Inflammatory macrophage treated with lipopolysaccharide for 1 hour (primary cell): Measurements from ENCODE around the gene MCTP2.
A peak's percentile ranks its signal among the peaks of the same experiment; 100 is the strongest.

Source experiments
- DNase-seq, 2 donors: peaks; one replicate each; pipeline ENCODE4 v3.0.0-alpha.2; 2020 to 2022

Gene MCTP2

DNA sequence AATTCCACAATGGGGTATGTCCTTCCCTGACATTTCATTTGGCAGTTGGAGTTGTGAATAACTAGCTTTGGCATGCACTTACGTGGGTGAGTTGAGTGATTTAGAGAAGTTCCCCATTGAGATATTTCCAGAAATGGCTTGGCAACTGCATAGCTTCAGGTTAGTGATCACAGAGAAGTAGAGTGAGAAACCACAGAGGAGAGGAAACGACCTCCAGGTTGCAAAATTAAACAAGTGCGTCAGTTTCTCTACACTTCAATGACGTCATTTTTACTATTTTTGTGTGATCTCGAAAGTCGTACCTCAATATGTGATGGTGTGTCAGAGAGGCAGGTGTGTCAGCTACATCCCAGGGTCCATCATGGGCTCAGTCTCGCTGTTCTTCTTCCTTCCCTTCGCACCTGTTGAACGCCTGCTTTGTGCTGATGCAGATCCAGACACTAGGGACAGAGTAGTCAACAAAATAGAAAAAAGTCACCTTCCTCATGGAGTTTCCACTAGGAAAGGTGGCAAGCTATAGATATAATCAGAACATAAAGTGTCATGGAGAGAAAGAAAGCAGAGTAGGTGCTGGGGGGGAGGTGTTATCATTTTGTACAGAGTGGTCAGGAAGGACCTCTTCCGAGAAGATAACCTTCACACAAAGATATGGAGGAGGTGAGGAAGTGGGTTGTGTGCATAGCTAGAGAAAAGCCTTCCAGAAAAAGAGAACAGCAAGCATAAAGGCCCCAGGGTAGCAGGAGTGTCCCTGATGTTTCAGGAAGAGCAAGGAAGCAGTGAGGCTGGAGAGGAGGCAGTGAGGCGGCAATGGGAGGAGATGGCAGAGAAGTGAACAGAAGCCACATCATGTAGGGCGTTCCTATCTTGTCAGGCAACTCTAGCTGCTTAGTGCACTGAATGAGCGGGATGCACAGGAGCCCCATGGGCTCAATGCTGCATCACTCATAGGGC lies 75.6 kb downstream of the MCTP2 start:
- peak; percentile 31 to 41 for DNase-seq

DNA sequence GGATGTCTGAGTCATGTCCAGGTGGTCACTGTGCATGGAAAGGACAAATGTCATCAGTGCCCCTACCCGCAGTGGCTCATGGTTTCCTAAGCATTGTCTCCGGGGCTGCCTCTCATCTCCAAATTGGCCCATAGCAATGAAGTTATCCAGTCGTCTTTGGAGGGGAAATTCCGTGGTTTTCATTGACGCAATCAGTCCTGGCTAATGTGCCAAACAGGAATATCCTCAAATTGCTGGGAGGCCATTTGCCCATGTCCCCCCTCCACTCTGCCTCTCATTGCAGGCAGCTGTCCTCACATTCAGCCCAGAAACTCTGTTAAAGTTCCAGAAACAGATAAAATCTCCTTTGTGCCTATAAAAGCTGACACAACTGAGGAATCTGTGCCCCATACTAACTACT lies 81.6 kb downstream of the MCTP2 start:
- DNase-seq = peak; percentile 25 to 50

- no peak for DNase-seq
Measured at GRCh38 chr15:94314639-94315038, 83.3 kb downstream of the MCTP2 start.

- no peak for DNase-seq
Measured at GRCh38 chr15:94317211-94317610, 85.8 kb downstream of the MCTP2 start.

DNA sequence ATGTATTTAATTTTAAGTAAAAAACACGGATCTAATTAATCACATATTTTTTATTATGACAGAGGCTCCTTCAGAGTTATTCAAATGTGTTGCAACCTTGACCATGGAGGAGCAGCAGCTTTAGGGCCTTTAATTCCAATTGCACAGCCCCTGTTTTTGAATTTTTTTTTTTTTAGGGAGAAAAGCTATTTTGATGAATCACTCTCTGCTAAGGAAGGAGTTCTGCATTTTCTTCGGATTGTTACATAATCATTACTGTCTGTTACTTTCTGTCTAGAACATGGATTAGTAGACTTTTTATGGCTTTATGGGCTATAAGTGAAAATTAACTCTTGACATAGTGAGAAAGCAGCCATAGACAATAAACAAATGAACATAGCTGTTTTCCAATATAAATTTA lies 90.8 kb downstream of the MCTP2 start:
- DNase-seq = peak; percentile 54 to 65

GRCh38 chr15:94323076-94323475 lies 91.7 kb downstream of the MCTP2 start:
- DNase-seq = no peak

- DNase-seq = peak; percentile 35 to 81
Measured at GRCh38 chr15:94324117-94324826, 92.9 kb downstream of the MCTP2 start.

GRCh38 chr15:94324835-94325767 lies 93.7 kb downstream of the MCTP2 start:
- DNase-seq = peak in 1 of 2 donors; percentile 19

- DNase-seq = peak; percentile 19 to 60
Measured at GRCh38 chr15:94327356-94327936, 96.1 kb downstream of the MCTP2 start.

GRCh38 chr15:94331731-94332130 lies 100.4 kb downstream of the MCTP2 start:
- DNase-seq = no peak

GRCh38 chr15:94335616-94336015 lies 104.3 kb downstream of the MCTP2 start:
- no peak for DNase-seq

DNA sequence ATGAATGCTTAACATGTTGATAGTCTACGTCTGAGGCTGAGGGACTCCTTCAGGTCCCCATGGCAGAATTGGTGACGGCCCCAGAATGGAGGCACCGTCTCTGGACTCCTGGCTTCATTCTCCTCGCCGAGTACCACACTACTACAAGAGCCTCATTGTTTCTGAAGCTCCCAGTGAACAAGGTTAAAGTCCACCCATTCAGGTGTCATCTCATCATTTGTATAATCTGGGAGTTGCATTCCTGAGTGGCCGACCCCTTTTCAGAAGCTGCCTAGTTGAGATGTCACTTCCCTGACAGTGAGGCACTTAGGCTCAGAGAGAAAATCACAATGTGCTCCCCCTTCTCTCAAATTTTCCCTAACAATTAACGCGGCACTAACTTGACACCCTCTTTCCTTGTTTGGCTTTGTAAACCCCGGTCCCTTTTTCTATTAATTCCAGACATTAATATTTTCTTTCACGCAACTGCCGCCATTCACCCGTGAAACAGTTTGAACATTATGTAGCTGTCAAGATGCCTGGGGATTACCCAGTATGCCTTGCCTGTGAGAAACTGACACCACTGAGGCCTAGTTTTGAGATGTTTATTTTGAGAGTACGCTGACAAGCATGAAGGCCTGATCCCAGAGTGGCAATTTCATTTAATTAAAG lies 105.6 kb downstream of the MCTP2 start:
- DNase-seq = no peak

DNA sequence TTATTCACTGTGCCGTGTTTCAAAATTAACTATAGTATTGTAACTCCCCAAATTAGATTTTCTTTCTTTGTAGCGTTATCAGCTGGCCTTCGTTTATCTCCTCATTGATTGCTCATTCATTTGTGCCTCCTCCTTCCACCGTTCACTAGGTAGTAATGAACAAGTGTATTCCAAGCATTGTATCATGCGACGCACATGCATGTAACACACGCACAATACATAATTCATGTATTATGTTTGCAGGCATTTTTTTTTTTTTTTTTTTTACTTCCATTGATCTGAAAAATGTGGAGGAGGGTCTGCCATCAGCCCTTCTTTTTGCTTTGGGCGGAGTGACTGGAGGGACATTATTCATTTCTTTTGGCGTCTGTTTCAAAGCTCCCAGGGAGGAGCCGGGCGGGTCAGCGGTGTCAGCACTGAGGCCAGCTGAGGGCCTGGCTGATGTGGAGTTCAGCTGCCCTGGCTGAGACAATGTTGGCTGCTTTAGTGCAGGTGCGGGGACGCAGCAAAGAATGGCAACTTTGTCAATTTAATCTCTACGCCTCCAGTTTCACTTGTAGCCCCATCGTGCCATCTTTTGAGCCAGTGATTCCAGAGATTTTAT lies 107.0 kb downstream of the MCTP2 start:
- DNase-seq = no peak

DNA sequence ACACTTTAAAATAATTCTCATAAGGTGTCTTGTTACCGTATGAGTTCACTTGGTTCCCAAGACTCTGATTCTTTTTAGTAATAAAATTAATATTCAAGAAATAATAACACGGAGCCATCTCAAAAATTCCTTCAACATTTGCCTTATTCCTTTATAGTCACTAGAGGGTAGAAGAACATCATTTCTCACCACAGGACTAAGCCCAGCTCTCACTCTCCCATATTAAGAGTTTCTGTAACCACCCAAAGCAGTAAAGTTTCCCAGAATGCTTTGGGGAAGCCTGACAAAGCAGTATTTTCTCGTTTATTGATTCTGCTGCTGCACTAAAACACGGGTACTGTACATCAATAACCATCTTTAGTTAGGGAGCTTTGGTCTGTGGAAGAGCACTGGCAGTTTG lies 114.9 kb downstream of the MCTP2 start:
- no peak for DNase-seq

GRCh38 chr15:94348084-94348483 lies 116.7 kb downstream of the MCTP2 start:
- DNase-seq = no peak

- no peak for DNase-seq
Measured at GRCh38 chr15:94351031-94351535, 119.7 kb downstream of the MCTP2 start.

DNA sequence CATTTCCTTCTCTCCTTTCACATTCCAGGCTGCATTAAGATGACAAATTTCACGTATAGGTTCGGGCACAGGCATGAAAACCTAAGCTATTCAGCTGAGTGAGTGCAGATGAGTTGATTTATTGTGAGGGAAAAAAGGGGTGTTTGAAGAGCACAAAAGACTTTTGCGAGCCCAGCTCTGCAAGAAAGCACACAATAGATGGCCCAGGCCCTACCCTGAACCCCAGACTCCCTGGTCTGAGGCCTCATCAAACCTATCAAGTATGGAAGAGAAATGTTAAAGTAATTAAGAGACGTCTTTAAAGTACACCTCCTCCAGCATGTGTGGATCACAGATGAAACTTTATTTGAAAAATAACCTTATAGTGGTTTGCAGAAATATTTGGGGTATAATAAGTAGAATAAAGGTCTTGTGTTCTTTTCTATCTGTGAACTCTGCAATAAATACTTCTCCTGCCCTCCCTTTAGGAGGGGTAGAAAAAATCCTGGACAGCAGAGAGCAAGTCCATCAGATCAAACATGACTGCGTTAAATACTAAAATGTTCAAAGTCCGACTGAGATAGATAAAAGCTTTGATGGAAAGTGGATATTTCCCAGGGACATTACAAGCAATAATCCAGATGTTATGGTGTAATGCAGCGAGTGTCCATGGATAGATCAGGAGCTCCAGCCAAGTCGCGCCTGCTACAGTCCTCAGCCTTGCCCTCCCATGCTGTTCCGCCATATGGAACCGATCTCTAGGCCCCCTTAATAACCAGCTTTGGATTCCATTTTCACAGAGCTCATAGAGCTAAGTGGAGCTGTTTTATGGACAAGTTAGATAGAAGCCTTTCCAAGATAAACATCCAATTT lies 121.5 kb downstream of the MCTP2 start:
- DNase-seq = no peak

DNA sequence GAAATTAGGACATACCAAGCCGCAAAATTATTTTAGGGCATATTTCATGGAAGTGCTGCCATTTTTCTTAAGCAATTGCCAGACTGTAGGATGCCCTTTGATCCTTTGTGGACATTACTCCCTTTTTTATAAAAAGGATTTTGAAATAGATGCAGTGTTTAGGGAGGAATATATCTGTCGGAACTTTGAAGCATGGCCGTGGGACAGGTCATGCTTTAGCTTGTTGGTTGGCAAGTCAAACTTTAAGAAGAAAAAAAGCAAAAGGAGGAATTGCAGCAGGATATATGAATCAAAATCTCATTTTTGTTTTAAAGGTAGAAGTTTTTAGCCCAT lies 122.1 kb downstream of the MCTP2 start:
- DNase-seq = no peak

GRCh38 chr15:94354655-94355054 lies 123.3 kb downstream of the MCTP2 start:
- DNase-seq = no peak

GRCh38 chr15:94359716-94360115 lies 128.4 kb downstream of the MCTP2 start:
- DNase-seq = no peak
